HG03280 (cell line): Measurements from ENCODE around the gene EMSY.
"Not testable (repeated sequence)": the region's sequence is repeated elsewhere in the genome, so short reads cannot be mapped to it uniquely, and the experiment has no call there.

Source experiments
- ATAC-seq: cut with Tn5 transposase; IDR thresholded peaks from one replicate; pipeline ENCODE4 v1.9.1; 2021; ENCODE audit warnings: mild to moderate bottlenecking, moderate library complexity; ENCODE audit not compliant: unreplicated experiment

The EMSY gene

GRCh38 chr11:76595091-76595490 is 150.3 kb downstream of the EMSY start:
- not testable (repeated sequence) for ATAC-seq

DNA sequence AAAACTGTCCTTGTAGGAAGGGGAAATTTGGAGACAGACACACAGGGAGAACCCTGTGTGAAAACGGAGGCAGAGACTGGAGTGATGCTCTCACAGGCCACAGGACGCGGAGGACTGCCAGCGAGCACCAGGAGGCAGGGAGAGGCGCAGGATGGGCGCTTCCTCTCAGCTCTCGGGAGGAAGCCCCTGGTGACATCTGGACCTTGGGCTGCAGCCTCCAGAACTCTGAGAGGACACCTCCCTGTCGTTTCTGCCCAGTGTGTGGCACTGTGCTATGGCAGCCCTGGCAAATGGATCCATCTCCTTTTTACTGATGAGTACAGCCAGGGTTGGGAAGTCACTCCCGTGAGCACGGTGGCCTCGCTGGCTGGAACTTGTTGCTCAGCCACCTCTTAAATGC is 151.8 kb downstream of the EMSY start:
- no peak for ATAC-seq

DNA sequence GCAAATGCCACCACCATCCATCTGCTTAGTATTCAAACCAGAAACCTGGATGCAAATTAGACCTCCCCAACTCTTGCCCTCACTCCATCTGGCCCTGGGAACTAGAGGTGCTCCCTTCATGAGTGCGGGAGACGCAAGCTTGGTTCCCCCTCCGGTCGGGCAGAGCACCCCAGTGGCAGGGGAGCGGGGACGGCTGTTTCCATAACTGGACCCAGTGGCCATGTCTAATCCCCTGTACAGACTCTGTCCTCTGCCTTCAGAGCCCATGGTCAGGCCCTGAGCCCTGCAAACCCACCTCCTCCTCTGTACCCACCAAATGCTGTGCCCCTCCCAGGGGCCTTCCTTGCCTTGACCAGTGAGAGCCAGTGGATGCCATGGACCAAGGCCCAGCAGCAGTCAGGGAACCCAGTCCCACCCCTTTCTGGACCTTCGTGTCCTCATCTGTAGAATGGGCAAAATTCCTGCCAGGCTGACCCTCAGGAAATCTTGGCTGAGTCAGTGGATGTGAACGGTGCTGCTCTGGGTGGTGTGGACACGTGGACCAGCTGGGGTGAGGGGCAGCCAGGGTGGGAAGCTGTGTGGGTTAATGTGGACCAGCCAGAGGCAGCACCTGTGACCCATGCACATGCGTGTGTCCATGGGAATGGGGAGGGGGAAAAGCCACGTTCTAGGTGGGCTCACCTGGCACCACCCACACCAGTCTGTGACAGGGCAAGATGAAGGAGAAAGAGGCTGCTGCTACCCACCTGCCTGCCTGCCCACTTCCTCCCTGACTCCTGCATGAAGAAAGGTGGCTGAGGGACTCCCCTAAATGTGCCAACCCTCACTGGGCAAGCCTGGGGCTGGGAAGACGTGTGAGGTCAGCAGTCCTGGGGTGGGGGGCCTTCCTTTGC is 153.0 kb downstream of the EMSY start:
- ATAC-seq: no peak

- ATAC-seq: no peak
These were observed 153.6 kb downstream of the EMSY start for GRCh38 chr11:76598426-76598839.

GRCh38 chr11:76599041-76600013 is 154.5 kb downstream of the EMSY start:
- ATAC-seq: no peak

DNA sequence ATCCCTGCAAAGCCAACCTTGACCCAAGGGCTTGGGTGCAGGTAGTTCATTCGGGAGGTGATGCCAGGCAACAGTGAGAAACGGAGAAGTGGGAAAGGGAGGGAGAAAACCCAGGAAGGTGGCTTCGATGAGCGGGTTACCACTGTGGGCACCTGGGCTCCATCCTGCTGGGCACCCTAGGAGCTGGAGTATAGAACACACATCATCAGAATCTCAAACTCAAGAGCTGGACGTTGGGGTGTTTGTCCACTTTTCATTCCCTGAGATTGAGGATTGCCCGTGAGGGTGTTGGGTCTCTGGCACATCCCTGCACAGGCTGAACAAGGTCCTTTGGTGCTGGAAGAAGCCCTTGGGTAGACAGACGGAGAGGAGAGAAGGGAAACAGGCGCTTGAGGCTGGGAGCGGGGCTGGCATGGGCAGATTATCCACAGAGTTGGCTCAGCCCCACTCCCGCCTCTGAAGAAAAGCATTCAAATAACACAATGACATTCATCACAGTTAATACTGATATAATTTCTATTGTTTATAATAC is 155.4 kb downstream of the EMSY start:
- no peak for ATAC-seq

DNA sequence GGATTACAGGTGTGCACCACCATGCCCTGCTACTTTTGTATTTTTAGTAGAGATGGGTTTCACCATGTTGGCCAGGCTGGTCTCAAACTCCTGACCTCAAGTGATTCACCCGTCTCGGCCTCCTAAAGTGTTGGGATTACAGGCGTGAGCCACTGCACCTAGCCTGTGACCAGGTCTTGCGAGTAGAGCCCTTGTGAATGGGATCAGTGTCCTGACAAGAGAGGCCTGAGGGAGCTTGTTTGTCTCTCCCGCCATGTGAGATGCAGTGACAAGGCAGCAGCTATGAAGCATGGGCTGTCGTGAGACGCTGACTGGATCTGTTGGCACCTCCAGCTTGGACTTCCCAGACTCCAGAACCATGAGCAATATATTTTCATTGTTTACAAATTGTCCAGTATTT is 156.5 kb downstream of the EMSY start:
- ATAC-seq: no peak

DNA sequence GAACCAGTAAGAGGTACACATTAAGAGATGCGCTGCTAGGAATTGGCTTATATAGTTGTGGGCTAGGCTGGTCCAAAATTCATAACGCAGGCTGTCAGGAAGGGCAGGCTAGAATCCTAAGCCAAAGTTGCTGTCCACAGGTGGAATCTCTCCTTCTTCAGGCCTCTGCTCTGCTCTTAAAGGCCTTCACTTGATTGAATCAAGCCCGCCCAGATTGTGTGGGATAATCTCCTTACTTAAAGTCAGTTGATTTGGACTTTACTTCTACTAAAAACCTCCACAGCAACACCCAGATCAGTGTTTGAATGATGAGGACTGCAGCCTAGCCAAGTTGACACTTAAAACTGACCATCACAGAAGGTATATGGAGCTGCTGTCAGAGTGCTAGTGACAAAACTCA is 156.9 kb downstream of the EMSY start:
- no peak for ATAC-seq

DNA sequence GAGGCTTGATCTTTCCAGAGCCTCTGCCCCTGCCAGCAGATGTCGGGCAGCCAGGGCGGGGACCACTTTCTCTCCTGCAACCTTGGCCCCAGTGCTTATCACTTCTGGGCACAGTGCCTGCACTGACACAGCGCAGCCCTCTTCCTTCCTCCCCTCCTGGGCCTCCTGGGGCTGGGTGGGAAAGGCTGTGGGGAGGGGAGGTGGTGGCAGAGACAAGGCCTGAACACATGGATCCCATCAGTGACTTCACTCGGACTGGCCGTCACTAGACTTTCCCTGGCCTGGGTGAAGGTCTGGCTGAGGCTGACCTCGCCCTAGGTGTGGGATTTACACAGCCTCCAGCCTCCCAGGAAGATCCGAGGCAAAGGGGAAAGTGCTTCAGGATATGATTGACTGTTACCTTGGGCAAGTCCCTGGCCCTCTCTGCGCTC is 157.6 kb downstream of the EMSY start:
- ATAC-seq: no peak
